HS-5 (cell line): ENCODE measurements around the gene MAMDC2.

Experiments
- DNase-seq: peaks from one replicate; pipeline ENCODE4 v3.0.0-alpha.2; 2012; ENCODE audit warnings: low read depth

Gene MAMDC2

DNA sequence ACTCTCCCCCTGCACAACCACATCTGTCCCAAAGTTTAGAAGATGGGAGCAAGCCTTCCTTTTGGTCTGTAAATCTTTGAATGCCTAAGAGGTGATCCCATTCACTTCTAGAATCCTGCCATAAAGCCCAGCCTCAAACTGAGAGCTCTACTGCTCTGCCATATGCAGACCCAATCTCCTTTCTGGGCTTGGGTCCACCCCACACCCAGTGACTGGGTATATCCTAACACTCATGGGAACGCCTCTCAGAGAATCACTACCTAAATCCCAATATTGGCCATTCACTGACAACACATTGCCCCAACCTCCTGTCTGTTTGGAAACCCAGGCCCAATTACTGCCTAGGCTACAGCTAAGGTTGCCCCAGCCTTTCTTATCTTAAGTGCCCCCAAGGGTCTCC, 90.7 kb downstream of the MAMDC2 start:
- no peak for DNase-seq

DNA sequence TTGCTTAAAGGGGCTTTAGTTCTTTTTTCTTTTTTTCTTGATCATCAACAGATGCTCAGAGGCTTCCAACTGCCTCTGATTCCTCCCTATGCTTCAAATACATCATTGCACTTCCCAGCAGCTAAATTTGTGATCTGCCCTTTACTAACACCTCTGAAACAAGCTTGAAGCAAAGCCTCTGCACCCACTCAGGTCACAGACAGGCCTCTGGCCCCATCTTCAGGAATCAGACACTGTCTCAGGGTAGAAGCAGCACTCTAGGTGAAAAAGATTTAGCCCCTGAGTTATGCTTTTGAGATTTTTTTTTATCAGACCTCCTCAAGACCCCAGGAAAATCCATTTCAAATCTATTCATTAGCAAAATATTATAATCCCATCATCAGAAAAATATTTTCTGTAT, 91.5 kb downstream of the MAMDC2 start:
- no peak for DNase-seq

DNA sequence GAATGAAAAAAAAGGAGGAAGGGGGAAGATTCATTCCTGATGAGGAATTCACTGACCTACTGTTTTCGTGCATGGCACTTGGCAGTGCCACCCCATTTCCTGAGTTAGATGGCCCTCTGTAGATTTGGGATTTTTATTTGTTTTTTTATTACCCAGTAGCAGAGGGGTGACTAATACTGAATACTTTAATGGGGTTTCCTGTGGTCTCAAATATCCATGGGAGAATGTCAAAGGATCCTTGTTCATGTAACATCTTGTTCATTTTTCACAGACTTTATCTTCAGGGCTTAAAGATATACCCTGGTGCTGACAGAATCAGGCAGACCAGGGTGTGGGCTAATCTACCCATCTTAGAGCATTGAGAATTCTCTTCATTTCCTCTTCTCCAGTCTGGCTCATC, 93.0 kb downstream of the MAMDC2 start:
- DNase-seq = no peak

DNA sequence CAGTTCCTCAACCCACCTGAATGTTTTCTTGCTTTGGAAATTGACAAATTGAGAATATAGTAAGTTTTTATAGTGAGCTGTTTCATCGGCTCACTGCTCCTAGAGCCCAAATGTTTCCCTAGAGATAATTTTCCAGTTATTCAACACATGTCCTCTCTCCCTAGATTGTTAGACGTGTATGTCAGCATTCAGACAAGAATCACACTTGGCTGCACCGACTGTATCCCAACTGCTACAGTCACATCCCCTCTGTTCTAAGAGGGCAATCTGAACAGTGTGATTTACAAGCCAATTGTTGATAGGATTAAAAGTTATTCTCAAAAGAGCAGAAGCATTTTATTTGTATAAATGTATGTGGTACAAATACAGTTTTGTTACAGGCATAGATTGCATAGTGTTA, 93.9 kb downstream of the MAMDC2 start:
- no peak for DNase-seq

DNA sequence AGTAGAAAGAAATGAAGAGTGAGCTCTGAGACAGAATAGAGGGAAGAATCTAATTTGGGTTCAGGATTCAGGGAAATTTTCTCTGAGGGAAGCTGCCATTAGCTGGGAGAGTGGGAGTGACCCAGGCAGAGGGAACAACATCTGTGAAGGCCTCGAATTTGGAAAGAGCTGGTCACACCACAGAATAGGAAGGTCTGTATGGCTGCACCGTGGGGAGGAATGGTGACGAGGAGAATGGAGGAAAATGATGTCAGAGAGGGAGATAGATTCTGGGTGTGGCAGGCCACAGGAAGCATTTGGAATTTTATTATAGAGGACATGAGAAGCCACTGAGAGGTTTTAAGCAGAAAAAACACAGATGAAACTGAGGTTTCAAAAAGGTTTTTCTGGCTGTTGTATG, 98.5 kb downstream of the MAMDC2 start:
- DNase-seq = no peak

DNA sequence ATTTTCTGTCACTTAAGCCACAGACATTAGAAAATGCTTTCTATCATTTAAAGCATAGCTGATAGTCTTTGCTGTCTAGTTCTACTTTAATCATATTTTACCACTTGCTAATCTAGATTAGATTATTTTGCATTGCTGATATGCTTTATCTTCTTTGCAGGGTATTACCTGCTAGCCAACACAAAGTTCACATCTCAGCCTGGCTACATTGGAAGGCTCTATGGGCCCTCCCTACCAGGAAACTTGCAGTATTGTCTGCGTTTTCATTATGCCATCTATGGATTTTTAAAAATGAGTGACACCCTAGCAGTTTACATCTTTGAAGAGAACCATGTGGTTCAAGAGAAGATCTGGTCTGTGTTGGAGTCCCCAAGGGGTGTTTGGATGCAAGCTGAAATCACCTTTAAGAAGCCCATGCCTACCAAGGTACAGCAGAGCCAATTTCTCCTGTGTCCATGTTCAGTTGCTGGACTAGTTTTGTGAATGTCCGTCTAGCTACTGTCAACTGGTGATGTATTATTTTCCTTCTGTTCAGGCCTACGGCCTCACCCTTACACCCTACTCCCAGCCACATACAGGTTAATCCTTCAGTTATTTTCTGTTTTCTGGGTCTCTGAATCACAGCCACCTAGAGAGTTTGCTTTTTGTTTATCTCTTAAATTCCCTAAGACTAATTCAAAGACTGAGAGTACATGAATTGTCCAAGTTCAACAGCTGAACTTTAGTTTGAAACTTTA, 99.9 kb downstream of the MAMDC2 start:
- DNase-seq = no peak

DNA sequence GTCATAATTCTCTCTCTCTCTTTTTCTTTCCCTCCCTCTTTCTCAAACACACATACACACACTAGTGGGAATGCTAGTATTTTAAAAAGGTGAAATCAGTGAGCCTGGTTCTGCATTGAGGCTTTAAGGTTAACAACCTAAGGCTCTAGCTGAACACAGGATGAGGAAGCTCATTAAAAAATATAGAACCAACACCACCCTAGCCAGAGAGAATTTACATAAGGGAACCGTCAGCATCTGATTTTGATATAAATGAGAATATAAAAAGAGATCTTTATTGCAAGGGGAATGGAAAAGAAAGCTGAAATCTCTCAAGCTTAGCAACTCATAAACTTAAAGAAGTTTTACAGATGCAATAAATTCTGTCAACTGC, 100.5 kb downstream of the MAMDC2 start:
- DNase-seq = no peak

DNA sequence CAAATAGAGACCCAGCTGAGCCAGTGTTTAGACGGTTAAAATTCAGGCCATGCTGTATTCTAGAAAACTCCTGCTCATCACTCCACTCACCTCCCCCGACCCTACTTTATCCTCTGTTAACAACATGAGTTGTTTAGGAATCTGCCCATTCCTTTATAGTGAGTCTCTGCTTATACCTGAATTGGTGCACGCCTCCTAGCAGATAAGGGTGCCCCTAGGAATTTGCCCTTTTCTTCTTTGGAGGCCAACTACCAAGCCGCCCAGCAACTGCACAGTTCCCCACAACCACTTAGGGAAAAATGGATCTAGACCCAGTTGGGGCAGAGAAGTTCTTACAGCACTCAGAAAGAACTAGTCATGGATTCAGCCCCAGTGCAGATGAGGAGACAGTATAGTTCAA, 102.3 kb downstream of the MAMDC2 start:
- DNase-seq = no peak

DNA sequence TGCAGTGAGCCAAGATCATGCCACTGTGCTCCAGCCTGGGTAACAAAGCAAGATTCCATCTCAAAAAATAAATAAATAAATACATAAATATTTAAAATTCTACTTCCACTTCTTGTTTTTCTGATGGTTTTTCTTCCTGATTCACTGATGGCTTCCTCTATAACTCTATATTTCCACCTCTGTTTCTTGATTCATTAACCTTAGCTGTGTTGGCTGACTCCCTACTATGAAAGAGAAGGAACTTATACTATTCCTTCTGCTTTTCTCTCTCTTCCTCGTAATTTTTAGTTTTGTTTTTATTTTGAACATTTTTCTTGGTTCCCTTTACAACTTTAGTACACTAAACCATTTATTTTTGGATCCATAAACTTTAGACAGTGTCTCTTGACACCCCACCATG, 103.5 kb downstream of the MAMDC2 start:
- no peak for DNase-seq

DNA sequence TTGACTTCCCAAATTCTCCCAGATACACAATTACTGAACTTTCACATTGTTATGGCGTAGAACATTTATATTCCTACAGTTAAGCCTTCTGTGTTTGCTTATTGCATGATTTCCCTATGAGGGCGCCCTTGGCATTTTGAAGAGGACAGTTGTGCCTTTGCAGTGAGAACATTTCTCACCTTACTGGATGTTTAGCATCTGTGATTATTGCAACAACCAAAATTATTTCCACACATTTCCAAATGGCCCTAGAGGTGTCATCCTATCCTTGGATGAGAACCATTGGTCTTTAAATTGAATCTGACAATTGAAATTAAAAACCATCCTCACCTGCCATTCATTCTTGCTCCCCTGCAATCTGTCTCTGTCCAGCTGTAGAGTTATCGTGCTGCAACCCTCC, 104.0 kb downstream of the MAMDC2 start:
- no peak for DNase-seq

DNA sequence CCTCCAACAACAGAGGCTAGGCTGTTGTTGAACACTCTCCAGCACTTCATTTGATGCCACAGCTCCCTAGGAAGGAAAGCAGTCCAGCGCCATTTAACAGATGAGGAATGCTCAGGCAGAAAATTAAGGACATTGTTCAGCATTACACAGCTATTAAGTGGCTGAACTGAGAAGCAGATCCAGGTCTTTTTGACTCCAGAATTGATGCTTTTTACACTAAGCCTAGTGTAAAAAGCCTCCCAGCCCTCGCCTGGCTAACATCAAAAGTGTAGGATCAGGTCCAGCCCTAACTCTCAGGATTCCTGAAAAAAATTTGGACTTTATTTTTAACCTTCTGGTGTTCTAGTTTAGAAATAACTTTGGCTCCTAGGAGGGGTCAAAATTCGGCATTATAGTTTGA, 108.7 kb downstream of the MAMDC2 start:
- no peak for DNase-seq

DNA sequence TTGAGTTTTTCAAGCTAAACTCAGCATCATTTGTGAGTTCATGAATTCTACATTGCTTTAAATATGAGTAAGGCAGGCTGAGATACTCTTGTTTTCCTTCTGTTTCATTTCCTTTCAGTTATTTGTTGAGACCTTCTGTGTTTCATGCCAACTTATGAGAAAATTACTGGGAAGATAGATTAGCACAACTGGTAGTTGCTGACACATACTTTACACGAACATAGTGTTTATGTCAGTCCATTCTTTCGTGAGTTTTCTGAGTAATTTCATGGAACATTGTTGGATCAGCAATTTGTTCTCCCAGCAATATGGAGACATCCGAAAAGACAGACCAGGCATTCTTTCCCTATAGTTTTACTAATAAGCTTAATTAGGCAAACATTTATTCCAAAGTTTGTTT, 113.1 kb downstream of the MAMDC2 start:
- DNase-seq = no peak

DNA sequence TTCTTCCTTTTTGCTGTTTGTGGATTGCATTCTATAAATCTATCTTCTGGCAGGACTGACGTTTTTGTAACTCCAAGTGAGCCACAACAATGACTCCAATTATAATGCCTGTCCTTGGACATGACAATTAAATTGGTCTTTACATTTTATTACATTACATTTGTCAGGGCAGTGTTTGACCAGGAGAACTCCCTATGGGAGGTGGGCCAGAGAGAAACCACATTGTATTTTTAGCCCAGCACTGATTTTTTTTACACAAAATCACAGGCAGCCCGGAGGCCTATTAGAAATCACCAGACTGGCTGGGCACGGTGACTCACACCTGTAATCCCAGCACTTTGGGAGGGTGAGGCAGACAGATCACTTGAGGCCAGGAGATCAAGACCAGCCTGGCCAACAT, 116.0 kb downstream of the MAMDC2 start:
- no peak for DNase-seq

DNA sequence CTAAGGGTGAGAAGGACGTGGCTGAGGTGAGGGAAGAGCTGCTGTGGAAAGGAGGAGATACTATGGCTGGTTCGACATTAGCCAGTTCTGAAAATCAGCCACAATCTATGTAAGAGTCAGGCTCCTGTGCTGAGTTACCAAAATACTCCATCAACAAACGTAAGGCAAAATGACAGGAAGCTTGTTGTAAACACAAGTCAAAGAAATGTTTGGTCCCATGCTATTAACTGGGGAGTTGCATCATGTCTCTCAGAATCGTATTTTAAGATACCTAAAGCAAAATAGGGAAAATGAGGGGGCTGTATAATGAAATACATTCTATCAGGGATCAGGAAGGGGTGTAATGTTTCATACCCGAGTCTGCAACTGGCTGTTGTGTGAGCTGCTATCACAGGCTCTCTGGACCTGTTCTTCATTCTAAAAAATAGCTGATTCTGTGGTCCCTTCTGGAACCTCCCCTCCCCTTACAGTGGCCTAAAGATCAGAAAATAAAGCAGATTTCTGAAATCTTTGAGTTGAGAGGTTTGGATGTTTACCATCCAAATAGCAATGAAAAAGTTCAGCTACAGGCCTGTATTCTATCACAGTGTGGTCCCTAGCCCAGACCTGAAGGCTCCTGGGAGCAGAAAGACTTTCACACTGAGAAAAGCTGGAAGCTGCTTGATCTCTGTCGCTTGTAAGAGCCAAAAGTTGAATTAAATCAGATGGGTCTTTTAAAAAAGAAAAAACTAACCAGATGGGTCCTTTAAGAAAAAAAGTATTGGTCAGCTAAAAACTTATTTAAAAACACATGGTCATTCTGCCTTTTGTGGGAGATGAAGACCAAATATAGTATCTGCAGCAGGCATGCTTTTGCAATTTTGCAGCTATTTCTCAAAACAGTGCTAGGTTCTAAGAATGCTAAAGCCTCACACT, 117.3 kb downstream of the MAMDC2 start:
- no peak for DNase-seq

DNA sequence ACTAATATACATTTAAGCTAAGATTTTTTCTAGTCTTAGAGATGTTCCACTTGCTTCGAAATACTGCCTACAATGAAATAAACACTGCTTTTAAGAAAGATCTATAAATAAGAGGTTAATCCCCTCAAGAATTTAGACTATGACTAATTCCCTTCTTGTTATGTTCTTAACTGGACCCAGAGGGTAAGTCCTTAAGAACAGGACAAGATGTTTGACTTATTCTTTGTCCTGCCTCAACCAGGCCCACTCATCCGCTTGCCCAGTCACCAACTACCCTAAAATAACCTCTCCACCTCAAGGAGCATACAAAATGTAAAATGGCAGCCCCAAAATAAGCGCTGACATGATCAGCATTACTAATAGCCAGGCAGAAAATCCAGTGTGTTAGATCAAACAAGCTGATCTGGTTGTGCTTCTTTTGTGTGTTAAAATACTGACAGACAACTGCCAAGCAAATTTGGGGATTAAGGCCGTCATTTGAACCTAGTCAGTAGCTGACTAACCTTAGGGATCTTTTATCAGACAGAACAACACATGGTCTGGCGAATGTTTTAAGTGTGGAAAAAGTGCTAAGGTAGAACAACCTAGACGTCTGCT, 121.5 kb downstream of the MAMDC2 start:
- no peak for DNase-seq

DNA sequence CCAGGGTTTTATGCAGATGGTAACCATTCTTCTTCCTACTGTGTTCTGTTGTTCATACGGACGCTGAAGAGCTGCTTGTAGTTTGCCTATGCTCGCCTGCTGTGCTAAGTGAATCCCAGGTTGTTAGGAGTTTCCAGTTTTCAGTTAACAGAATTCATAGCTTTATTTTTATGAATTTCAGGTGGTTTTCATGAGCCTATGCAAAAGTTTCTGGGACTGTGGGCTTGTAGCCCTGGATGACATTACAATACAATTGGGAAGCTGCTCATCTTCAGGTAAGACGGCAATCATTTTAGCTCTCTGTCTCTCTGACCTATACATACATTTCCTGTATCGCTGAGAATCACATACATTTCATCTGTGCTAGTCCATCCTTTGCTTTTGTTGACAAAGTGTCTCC, 124.9 kb downstream of the MAMDC2 start:
- no peak for DNase-seq

DNA sequence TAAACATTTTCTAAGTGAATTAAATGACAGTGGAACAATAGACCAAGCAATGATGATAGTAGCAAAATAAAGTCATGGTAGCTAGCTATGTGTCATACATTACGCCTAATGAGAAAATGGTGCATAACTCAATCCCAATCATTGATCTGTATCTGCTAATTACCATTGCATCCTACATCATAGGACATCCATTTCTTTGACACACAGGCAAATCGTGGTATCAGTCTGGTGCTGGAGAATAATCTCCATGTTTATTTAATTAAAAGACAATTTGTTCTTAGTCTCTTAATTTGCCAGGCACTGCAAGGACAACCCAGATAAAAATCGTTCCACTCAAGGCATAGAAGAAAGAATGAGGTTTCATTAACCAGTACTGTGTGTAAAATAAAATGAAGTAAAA, 125.6 kb downstream of the MAMDC2 start:
- no peak for DNase-seq

DNA sequence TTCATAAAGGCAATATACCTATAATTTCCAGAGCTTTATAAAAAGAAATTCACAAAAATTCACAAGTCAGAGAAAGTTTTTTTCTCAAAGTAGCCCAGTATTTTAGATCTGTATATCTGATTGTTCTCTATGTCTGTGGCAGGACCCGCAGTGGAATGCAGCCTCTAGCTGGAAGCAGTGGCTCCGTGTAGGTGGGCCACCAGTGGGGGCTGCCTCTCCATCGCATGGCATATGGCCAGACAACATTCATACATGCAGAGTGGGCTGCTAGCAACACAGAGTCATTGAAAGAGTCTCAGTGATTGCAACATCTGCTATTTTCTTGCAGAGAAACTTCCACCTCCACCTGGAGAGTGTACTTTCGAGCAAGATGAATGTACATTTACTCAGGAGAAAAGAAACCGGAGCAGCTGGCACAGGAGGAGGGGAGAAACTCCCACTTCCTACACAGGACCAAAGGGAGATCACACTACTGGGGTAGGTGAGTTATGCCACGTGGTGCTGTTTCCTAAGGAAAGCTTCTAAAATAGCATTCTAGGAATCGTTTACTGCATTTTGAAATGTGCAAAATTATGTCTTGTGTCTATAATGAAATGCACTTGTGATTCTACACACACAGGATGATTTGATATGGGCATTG, 126.6 kb downstream of the MAMDC2 start:
- no peak for DNase-seq

DNA sequence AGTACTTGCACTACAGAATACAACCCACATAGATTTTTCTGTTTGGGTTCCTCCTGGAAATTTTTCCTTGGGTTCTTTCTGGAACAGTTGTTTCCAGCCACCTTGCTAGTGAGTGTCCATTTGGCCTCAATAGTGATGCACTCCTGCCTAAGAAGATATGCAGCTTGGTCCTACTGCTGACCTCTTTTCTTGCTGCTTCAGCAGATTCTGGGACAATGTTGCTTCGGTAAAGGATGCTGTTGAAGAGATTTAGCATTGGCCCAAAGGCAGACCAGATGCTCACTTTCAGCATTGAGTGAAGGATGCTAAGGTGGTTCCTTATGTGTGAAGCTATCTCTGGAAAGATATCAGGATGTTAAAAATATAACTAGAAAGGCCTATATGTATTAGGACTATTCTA, 128.9 kb downstream of the MAMDC2 start:
- no peak for DNase-seq

DNA sequence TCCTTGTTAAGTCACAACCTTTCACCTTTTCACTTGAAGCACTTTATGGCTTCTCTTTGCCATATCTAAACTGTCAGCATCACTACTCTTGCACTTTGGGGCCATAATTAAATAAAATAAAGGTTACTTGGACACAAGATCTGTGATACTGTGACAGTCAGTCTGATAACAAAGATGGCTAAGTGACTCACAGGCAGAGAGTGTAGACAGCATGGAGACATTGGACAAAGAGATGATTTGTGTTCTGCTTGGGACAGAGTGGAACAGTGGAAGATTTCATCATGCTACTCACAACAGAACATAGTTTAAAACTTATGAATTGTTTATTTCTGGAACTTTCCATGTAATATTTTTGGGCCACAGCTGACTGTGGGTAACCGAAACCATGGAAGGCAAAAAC, 133.5 kb downstream of the MAMDC2 start:
- no peak for DNase-seq

DNA sequence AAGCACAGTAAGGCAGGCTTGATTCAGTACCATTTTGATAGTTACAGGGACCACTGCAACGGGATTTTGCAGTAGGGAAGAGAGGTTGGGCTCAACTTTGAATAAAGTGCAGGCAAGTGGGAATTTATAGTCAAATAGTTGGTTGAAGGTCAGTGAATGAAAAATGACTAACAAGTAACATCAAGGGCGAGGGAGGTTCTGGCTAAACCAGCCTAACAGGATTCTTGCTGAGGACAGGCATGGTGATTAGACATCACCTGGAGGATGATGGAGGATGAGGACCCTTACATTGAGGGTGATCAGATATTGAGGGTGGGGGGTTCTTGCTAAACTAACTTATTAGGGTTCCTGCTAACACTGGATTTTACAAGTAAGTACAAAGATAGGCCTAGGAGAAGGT, 149.1 kb downstream of the MAMDC2 start:
- DNase-seq = no peak

DNA sequence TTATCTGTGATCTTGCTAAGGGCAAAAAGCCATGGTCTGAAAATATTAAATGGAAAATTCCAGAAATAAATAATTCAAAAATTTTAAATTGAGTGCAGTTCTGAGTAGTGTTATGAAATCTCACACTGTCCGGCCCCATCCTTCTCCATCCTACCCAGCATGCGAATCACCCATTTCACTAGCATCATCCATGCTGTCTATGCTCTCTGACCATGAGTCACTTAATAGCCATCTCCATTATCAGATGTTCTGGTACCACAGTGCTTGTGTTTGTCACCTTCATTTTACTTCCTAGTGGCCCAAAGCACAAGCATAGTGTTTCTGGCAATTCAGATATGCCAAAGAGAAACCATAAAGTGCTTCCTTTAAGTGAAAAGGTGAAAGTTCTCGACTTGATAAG, 151.8 kb downstream of the MAMDC2 start:
- DNase-seq = no peak
